B cell (primary cell): ENCODE measurements around the gene RAB10.

ENCODE experiments used
- CTCF ChIP-seq: fragments of 200-600 bp; IDR thresholded peaks from one replicate; pipeline ENCODE4 v1.8.0; 2022; ENCODE audit warnings: antibody characterized with exemption, mild to moderate bottlenecking
- EZH2 ChIP-seq: IDR thresholded peaks from 2 replicates; pipeline ENCODE4 v1.6.1; 2012; ENCODE audit warnings: borderline replicate concordance, low read depth, mild to moderate bottlenecking, moderate library complexity, low read length; ENCODE audit not compliant: insufficient read depth, poor library complexity, severe bottlenecking

- TF ChIP-seq CTCF (no peak), EZH2 (no peak)
Measured at GRCh38 chr2:26184121-26184520, 150.2 kb downstream of the RAB10 start.
